Natural killer cell (primary cell): ENCODE results near the gene CHPF. TPM values are rescaled to one million over a fixed set of nuclear protein-coding genes. Genes with fewer than 3 reads are reported as not detected.
A peak's percentile ranks its signal among the peaks of the same experiment; 100 is the strongest.

ENCODE experiments used
- ATAC-seq, 3 donors: fragments of 150-1000 bp in 2 of 3; fragments of 200-7000 bp in 1 of 3; cut with Tn5 transposase; 1 replicate in 1 of 3; 2 replicates in 2 of 3; pipeline ENCODE4 v1.10.0; 2021; ENCODE audit warnings: mild to moderate bottlenecking in 2 of 3, moderate library complexity in 2 of 3
- DNase-seq, 2 donors: peaks; one replicate each; pipeline versions ENCODE4 v3.0.0 to v3.0.0-alpha.2; 2013 to 2021; ENCODE audit warnings: mixed read lengths in 1 of 2
- H3K27ac ChIP-seq: one replicate; pipeline ENCODE4 v1.5.1; 2013; ENCODE audit warnings: mild to moderate bottlenecking, low read length
- H3K27me3 ChIP-seq: one replicate; pipeline ENCODE4 v1.6.1; 2013; ENCODE audit warnings: low read length; ENCODE audit not compliant: control insufficient read depth, insufficient read depth
- H3K36me3 ChIP-seq: one replicate; pipeline ENCODE4 v1.6.1; 2013; ENCODE audit warnings: low read length; ENCODE audit not compliant: control insufficient read depth, insufficient read depth
- H3K4me1 ChIP-seq: one replicate; pipeline ENCODE4 v1.6.1; 2013; ENCODE audit warnings: low read length; ENCODE audit not compliant: control insufficient read depth, insufficient read depth
- H3K4me3 ChIP-seq: one replicate; pipeline ENCODE4 v1.5.1; 2013; ENCODE audit warnings: low read length
- H3K9me3 ChIP-seq: one replicate; pipeline ENCODE4 v1.6.1; 2013; ENCODE audit warnings: low read length; ENCODE audit not compliant: control insufficient read depth, insufficient read depth
- H3K27ac Mint-ChIP-seq, 2 donors: one replicate each; pipeline ENCODE4 v1.8.0; 2022; ENCODE audit warnings: mild to moderate bottlenecking in 2 of 2, mixed read lengths in 2 of 2, moderate library complexity in 1 of 2
- H3K27me3 Mint-ChIP-seq, 2 donors: one replicate each; pipeline ENCODE4 v1.8.0; 2022; ENCODE audit warnings: low read depth in 2 of 2, mixed read lengths in 2 of 2
- H3K36me3 Mint-ChIP-seq: one replicate; pipeline ENCODE4 v1.8.0; 2022; ENCODE audit warnings: mixed read lengths
- H3K4me1 Mint-ChIP-seq, 2 donors: one replicate each; pipeline ENCODE4 v1.8.0; 2022; ENCODE audit warnings: mixed read lengths in 2 of 2
- H3K4me3 Mint-ChIP-seq: one replicate; pipeline ENCODE4 v1.8.0; 2022; ENCODE audit warnings: mild to moderate bottlenecking, moderate library complexity, mixed read lengths
- H3K9me3 Mint-ChIP-seq, 2 donors: one replicate each; pipeline ENCODE4 v1.8.0; 2022; ENCODE audit warnings: mixed read lengths in 2 of 2
- CTCF ChIP-seq: fragments of 200-600 bp; IDR thresholded peaks from one replicate; pipeline ENCODE4 v1.8.0; 2022; ENCODE audit warnings: antibody characterized with exemption
- WGBS: methylation state at CpG from one replicate; pipeline ENCODE4 v1.1.7; 2013; ENCODE audit warnings: missing lambda C conversion rate; ENCODE audit not compliant: insufficient coverage; 5-methylcytosine and 5-hydroxymethylcytosine counted together
- intact Hi-C: fragments of 100-400 bp; cut with micrococcal nuclease; formaldehyde crosslinking; loops from one replicate; pipeline ENCODE4 v1.14.2; 2022
- total RNA-seq, 4 donors: library from RNA; stranded (reverse); fragments of 120-200 nt in 1 of 4; gene quantifications; one replicate each; pipeline versions ENCODE4 v1.2.3 to v1.2.4, GENCODE V29; 2013 to 2022

Gene CHPF
- total RNA-seq, 3 donors from 2014 or later (not counting 1 experiment from before 2014, with no cell fraction given), result 9.6 to 19.2 (median 12.7) TPM

DNA sequence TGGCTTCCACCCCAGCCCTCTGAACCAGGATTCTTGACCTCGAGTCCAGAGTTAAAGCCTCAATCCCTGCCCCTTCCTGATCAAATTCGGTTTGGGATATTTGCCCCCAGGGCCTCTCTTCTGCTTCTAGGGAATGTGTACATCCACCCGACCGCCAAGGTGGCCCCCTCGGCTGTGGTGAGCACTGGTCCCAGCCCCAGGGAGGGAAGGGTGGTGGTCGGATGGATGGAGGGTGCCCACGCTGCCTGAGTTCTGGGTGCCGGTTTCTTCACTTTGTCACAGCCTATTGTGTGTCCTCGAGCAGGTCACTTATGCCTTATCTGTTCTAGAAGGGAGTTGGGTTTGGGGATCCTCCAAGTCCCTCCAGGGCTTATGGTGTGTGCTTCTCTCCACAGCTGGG lies 38.0 kb downstream of the CHPF start:
- Mint-ChIP-seq H3K4me3 (no peak overlapping the region), H3K27me3 (peaks cover 0 to 13% of the 10 kb centered on the region in 2 donors), H3K4me1 (peaks cover 0 to 20% of the 10 kb centered on the region in 2 donors), H3K27ac (no peak overlapping the region), H3K9me3 (no peaks in the 10 kb centered on the region), H3K36me3 (peaks cover 7% of the 10 kb centered on the region)
- no peak overlapping the region for H3K27ac ChIP-seq
- H3K9me3 ChIP-seq, result no peaks in the 10 kb centered on the region
- intact Hi-C loops, result no loop called here
- TF ChIP-seq CTCF, result no peak
- no peak overlapping the region for H3K4me3 ChIP-seq
- WGBS, result 93% methylated on average over 9 of the region's 9 CpGs
- DNase-seq (no peak), ATAC-seq (no peak)
- H3K36me3 ChIP-seq, result peaks cover 33% of the 10 kb centered on the region
- peaks cover 12% of the 10 kb centered on the region for H3K4me1 ChIP-seq
- H3K27me3 ChIP-seq, result peaks cover 12% of the 10 kb centered on the region

GRCh38 chr2:219502618-219503017 lies 41.0 kb downstream of the CHPF start:
- intact Hi-C loops, result no loop called here
- no peak overlapping the region for H3K4me3 Mint-ChIP-seq
- Histone ChIP-seq H3K4me1 (peaks cover 13% of the 10 kb centered on the region), H3K27me3 (peaks cover 3% of the 10 kb centered on the region), H3K36me3 (peaks cover 33% of the 10 kb centered on the region), H3K27ac (no peak overlapping the region), H3K4me3 (no peak overlapping the region), H3K9me3 (no peaks in the 10 kb centered on the region)
- TF ChIP-seq CTCF, result no peak
- ATAC-seq, result no peak
- H3K4me1 Mint-ChIP-seq, result peaks cover 26 to 36% of the 10 kb centered on the region in 2 donors
- peaks cover 0 to 2% of the 10 kb centered on the region in 2 donors for H3K27me3 Mint-ChIP-seq
- DNase-seq, result no peak
- H3K27ac Mint-ChIP-seq, result no peak overlapping the region
- no peaks in the 10 kb centered on the region for H3K9me3 Mint-ChIP-seq
- peaks cover 7% of the 10 kb centered on the region for H3K36me3 Mint-ChIP-seq

- H3K27me3 ChIP-seq, result peaks cover 11% of the 10 kb centered on the region
- no peak for TF ChIP-seq CTCF
These were observed 41.8 kb downstream of the CHPF start for GRCh38 chr2:219501849-219502248.

GRCh38 chr2:219500135-219500534 lies 43.5 kb downstream of the CHPF start:
- Mint-ChIP-seq H3K27me3 (peaks cover 1 to 13% of the 10 kb centered on the region in 2 donors), H3K9me3 (no peaks in the 10 kb centered on the region), H3K4me3 (peak overlapping the region; percentile 94), H3K4me1 (peaks cover 26 to 48% of the 10 kb centered on the region in 2 donors), H3K36me3 (peaks cover 7% of the 10 kb centered on the region), H3K27ac (peak overlapping the region; percentile 84 to 90)
- no peak for ATAC-seq
- H3K4me3 ChIP-seq, result no peak overlapping the region
- no peak for TF ChIP-seq CTCF
- intact Hi-C loops, result no loop called here
- peaks cover 31% of the 10 kb centered on the region for H3K4me1 ChIP-seq
- no peaks in the 10 kb centered on the region for H3K9me3 ChIP-seq
- peaks cover 14% of the 10 kb centered on the region for H3K36me3 ChIP-seq
- H3K27me3 ChIP-seq, result peaks cover 28% of the 10 kb centered on the region
- DNase-seq, result no peak
- 100% methylated on average over 2 of the region's 2 CpGs for WGBS
- no peak overlapping the region for H3K27ac ChIP-seq

More at GRCh38 chr2:219501849-219502248, 41.8 kb downstream of the CHPF start:
- Mint-ChIP-seq H3K36me3 (peaks cover 7% of the 10 kb centered on the region), H3K27ac (no peak overlapping the region), H3K4me1 (peaks cover 26 to 41% of the 10 kb centered on the region in 2 donors), H3K27me3 (peaks cover 0 to 2% of the 10 kb centered on the region in 2 donors), H3K9me3 (no peaks in the 10 kb centered on the region), H3K4me3 (no peak overlapping the region)
- 96% methylated on average over 14 of the region's 14 CpGs for WGBS
- Histone ChIP-seq H3K9me3 (no peaks in the 10 kb centered on the region), H3K36me3 (peaks cover 29% of the 10 kb centered on the region), H3K27ac (no peak overlapping the region), H3K4me1 (peaks cover 21% of the 10 kb centered on the region), H3K4me3 (no peak overlapping the region)
- ATAC-seq (no peak), DNase-seq (no peak)
- intact Hi-C loops, result no loop called here
